Breast epithelium (tissue), 4 donors: Measurements from ENCODE around the gene REPS1. TPM values are rescaled to one million over a fixed set of nuclear protein-coding genes. Genes with fewer than 3 reads are reported as not detected.
A peak's percentile ranks its signal among the peaks of the same experiment; 100 is the strongest.

Experiments used
- DNase-seq, 2 donors: peaks; one replicate each; pipeline ENCODE4 v3.0.0-alpha.2; 2019; ENCODE audit warnings: low spot score in 2 of 2
- H3K27ac ChIP-seq, 2 donors: fragments of 200-600 bp; sonication (generic) in 1 of 2; one replicate each; pipeline ENCODE4 v1.5.1; 2016 to 2019; ENCODE audit warnings: mild to moderate bottlenecking in 1 of 2
- H3K27me3 ChIP-seq, 2 donors: fragments of 200-600 bp; sonication (generic) in 1 of 2; one replicate each; pipeline versions ENCODE4 v1.5.1 to v1.6.0; 2017 to 2019; ENCODE audit warnings: control low read depth in 1 of 2, mild to moderate bottlenecking in 1 of 2
- H3K36me3 ChIP-seq: fragments of 200-600 bp; one replicate; pipeline ENCODE4 v1.5.1; 2019
- H3K4me1 ChIP-seq, 2 donors: fragments of 200-600 bp; sonication (generic); one replicate each; pipeline ENCODE4 v1.5.1; 2016 to 2019; ENCODE audit warnings: control low read depth in 1 of 2
- H3K4me3 ChIP-seq, 3 donors: fragments of 200-600 bp; sonication (generic); 1 replicate in 2 of 3; 2 replicates in 1 of 3; pipeline ENCODE4 v1.5.1; 2016 to 2019; ENCODE audit warnings: mild to moderate bottlenecking in 3 of 3, moderate library complexity in 2 of 3
- H3K9me3 ChIP-seq, 2 donors: fragments of 200-600 bp; sonication (generic) in 1 of 2; one replicate each; pipeline ENCODE4 v1.5.1; 2016 to 2019; ENCODE audit warnings: control low read depth in 1 of 2
- POLR2A ChIP-seq: fragments of 450-650 bp; IDR thresholded peaks from one replicate; pipeline ENCODE4 v1.6.1; 2016; ENCODE audit warnings: antibody characterized with exemption, mild to moderate bottlenecking, moderate library complexity
- POLR2AphosphoS5 ChIP-seq, 3 donors: sonication (generic); formaldehyde crosslinking; IDR thresholded peaks; one replicate each; pipeline ENCODE4 v1.6.1; 2017; ENCODE audit warnings: antibody characterized with exemption in 3 of 3
- intact Hi-C: fragments of 100-400 bp; cut with DNase I; formaldehyde crosslinking; loops from one replicate; pipeline ENCODE4 v1.15.1; 2023; ENCODE audit warnings: low total_unique reads
- total RNA-seq, 3 donors: library from RNA; depleted of rRNA; stranded (reverse); fragments of >200 nt; gene quantifications; one replicate each; pipeline ENCODE4 v1.1.0, GENCODE V29; 2016
- TF ChIP-seq, protein P1 (sequence below), 3 donors: fragments of 450-650 bp; IDR thresholded peaks; one replicate each; pipeline ENCODE4 v1.5.1; 2016 to 2017; ENCODE audit warnings: antibody characterized with exemption in 3 of 3, mild to moderate bottlenecking in 3 of 3, moderate library complexity in 3 of 3

Gene REPS1
- total RNA-seq, 3 donors from 2014 or later, result 40.5 to 79.9 (median 66.5) TPM

DNA sequence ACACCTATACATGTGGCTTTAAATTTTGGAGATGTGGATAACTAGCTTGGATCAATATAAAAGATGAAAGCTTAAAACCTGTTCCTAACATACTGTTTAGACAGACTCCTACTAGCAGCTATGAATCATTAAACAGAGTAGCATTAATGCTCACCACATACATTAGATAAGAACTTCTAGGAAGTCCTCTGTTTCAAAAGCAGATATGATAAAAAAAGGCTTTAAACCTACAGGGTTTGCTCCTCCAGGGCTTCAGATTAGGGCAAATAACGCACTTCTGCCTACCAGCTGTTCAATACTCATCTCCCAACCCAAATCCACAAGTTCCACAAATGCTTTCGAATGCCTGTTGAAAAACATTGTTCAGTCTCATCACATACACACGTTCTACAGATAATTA lies 1.5 kb downstream of the REPS1 start:
- H3K36me3 ChIP-seq, result no peaks in the 10 kb centered on the region
- no peaks in the 10 kb centered on the region for H3K9me3 ChIP-seq
- H3K4me1 ChIP-seq, result no peaks in the 10 kb centered on the region
- DNase-seq, result no peak
- intact Hi-C loops, result loop anchor here (2.0 kb wide), 1 partner anchor 172 kb away; no protein-coding TSS in a partner anchor
- no peaks in the 10 kb centered on the region for H3K27me3 ChIP-seq
- H3K4me3 ChIP-seq, result peak overlapping the region; percentile 71 to 94 (median 90)
- peak overlapping the region; percentile 1 to 96 for H3K27ac ChIP-seq
- no peak for TF ChIP-seq POLR2AphosphoS5 (IDR thresholded peaks at IDR 0.05)
- TF ChIP-seq POLR2A, result no peak
- TF ChIP-seq, protein P1, sequence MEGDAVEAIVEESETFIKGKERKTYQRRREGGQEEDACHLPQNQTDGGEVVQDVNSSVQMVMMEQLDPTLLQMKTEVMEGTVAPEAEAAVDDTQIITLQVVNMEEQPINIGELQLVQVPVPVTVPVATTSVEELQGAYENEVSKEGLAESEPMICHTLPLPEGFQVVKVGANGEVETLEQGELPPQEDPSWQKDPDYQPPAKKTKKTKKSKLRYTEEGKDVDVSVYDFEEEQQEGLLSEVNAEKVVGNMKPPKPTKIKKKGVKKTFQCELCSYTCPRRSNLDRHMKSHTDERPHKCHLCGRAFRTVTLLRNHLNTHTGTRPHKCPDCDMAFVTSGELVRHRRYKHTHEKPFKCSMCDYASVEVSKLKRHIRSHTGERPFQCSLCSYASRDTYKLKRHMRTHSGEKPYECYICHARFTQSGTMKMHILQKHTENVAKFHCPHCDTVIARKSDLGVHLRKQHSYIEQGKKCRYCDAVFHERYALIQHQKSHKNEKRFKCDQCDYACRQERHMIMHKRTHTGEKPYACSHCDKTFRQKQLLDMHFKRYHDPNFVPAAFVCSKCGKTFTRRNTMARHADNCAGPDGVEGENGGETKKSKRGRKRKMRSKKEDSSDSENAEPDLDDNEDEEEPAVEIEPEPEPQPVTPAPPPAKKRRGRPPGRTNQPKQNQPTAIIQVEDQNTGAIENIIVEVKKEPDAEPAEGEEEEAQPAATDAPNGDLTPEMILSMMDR (IDR thresholded peaks at IDR 0.05), result no peak

GRCh38 chr6:138981416-138981815 lies 6.6 kb downstream of the REPS1 start:
- no peaks in the 10 kb centered on the region for H3K4me1 ChIP-seq

GRCh38 chr6:138979813-138980668 lies 8.0 kb downstream of the REPS1 start:
- no peaks in the 10 kb centered on the region for H3K36me3 ChIP-seq
- H3K4me1 ChIP-seq, result no peaks in the 10 kb centered on the region
- H3K9me3 ChIP-seq, result no peaks in the 10 kb centered on the region
- intact Hi-C loops, result no loop called here
- H3K4me3 ChIP-seq, result no peak overlapping the region
- TF ChIP-seq POLR2A (no peak), POLR2AphosphoS5 (IDR thresholded peaks at IDR 0.05) (no peak)
- TF ChIP-seq, protein P1 (IDR thresholded peaks at IDR 0.05), result no peak
- no peak overlapping the region for H3K27ac ChIP-seq
- no peaks in the 10 kb centered on the region for H3K27me3 ChIP-seq
- no peak for DNase-seq

More at GRCh38 chr6:138981416-138981815, 6.6 kb downstream of the REPS1 start:
- intact Hi-C loops, result no loop called here
- H3K27me3 ChIP-seq, result no peaks in the 10 kb centered on the region
- no peaks in the 10 kb centered on the region for H3K9me3 ChIP-seq
- no peaks in the 10 kb centered on the region for H3K36me3 ChIP-seq
- no peak overlapping the region for H3K4me3 ChIP-seq
- no peak for DNase-seq
- TF ChIP-seq POLR2A, result no peak
- TF ChIP-seq, protein P1 (IDR thresholded peaks at IDR 0.05), result no peak
- TF ChIP-seq POLR2AphosphoS5 (IDR thresholded peaks at IDR 0.05), result no peak
- H3K27ac ChIP-seq, result no peak overlapping the region

DNA sequence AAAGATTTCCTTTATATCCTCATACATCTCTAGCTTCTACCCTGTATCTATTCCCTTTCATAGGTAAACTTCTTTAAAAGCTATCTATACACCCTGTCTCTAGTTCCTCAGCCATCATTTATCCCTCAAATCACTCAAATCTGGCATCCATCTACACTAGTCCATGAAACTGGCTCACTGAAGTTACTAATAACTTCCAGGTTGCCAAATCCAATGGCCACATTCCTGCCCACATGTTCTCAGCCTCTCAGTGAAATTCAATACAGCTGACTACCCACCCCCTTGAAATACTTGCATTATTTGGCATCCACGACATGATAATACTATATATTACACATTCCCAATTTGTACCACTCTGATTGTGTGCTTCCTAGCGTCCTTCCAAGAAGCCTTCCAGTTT lies 8.7 kb downstream of the REPS1 start:
- Histone ChIP-seq H3K4me1 (no peaks in the 10 kb centered on the region), H3K36me3 (no peaks in the 10 kb centered on the region), H3K4me3 (no peak overlapping the region), H3K27me3 (no peaks in the 10 kb centered on the region), H3K27ac (no peak overlapping the region), H3K9me3 (no peaks in the 10 kb centered on the region)
- intact Hi-C loops, result no loop called here
- no peak for DNase-seq
- TF ChIP-seq POLR2A (no peak), POLR2AphosphoS5 (IDR thresholded peaks at IDR 0.05) (no peak)
- TF ChIP-seq, protein P1 (IDR thresholded peaks at IDR 0.05), result no peak

DNA sequence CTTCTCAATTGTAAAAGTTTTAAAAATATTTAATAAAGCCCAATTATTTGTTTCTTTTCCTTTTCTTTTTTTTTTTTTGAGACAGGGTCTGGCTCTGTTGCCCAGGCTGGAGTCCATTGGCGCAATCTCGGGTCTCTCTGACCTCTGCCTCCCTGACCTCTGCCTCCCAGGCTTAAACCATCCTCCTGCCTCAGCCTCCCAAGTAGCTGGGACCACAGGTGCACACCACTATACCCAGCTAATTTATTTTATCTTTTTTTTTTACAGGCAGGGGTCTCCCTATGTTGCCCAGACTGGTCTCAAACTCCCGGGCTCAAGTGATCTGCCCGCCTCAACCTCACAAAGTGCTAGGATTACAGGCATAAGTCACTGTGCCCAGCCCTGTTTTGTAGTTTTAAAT lies 9.8 kb downstream of the REPS1 start:
- Histone ChIP-seq H3K36me3 (no peaks in the 10 kb centered on the region), H3K27ac (no peak overlapping the region), H3K4me3 (no peak overlapping the region), H3K9me3 (no peaks in the 10 kb centered on the region), H3K4me1 (peaks cover 0 to 3% of the 10 kb centered on the region in 2 donors), H3K27me3 (no peaks in the 10 kb centered on the region)
- no peak for DNase-seq
- intact Hi-C loops, result no loop called here
- TF ChIP-seq POLR2AphosphoS5 (IDR thresholded peaks at IDR 0.05) (no peak), POLR2A (no peak)
- TF ChIP-seq, protein P1 (IDR thresholded peaks at IDR 0.05), result no peak
